GM10266 (cell line): ENCODE measurements around the gene NSMF.
A peak's percentile ranks its signal among the peaks of the same experiment; 100 is the strongest.

Experiments
- DNase-seq: peaks from one replicate; pipeline ENCODE4 v3.0.0; 2012; ENCODE audit errors: extremely low spot score
- TF ChIP-seq, protein P1 (sequence below): IDR thresholded peaks from 2 replicates; pipeline ENCODE4 v1.5.1; 2012; ENCODE audit warnings: mild to moderate bottlenecking, low read depth; ENCODE audit not compliant: control insufficient read depth, insufficient read depth; ENCODE audit errors: missing control alignments

Gene NSMF

DNA sequence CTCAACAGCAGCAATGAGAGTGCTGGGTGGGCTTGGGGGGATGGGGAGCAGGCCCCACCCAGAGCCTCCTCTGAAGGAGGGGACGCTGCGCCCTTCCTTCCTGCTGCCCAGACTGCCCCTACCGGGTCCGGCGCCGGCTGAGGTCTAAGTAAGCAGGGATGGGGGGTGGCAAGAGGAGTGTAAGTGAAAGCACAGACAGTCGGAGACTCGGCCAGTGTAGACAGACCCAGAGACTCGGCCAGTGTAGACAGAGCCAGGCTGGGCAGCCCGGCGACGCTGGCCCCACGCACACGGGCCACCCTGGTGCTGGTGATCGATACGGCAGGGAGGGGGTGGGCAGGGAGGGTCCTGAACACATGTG, 10.6 kb downstream of the NSMF start:
- DNase-seq, result no peak
- TF ChIP-seq, protein P1, sequence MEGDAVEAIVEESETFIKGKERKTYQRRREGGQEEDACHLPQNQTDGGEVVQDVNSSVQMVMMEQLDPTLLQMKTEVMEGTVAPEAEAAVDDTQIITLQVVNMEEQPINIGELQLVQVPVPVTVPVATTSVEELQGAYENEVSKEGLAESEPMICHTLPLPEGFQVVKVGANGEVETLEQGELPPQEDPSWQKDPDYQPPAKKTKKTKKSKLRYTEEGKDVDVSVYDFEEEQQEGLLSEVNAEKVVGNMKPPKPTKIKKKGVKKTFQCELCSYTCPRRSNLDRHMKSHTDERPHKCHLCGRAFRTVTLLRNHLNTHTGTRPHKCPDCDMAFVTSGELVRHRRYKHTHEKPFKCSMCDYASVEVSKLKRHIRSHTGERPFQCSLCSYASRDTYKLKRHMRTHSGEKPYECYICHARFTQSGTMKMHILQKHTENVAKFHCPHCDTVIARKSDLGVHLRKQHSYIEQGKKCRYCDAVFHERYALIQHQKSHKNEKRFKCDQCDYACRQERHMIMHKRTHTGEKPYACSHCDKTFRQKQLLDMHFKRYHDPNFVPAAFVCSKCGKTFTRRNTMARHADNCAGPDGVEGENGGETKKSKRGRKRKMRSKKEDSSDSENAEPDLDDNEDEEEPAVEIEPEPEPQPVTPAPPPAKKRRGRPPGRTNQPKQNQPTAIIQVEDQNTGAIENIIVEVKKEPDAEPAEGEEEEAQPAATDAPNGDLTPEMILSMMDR, result no peak

DNA sequence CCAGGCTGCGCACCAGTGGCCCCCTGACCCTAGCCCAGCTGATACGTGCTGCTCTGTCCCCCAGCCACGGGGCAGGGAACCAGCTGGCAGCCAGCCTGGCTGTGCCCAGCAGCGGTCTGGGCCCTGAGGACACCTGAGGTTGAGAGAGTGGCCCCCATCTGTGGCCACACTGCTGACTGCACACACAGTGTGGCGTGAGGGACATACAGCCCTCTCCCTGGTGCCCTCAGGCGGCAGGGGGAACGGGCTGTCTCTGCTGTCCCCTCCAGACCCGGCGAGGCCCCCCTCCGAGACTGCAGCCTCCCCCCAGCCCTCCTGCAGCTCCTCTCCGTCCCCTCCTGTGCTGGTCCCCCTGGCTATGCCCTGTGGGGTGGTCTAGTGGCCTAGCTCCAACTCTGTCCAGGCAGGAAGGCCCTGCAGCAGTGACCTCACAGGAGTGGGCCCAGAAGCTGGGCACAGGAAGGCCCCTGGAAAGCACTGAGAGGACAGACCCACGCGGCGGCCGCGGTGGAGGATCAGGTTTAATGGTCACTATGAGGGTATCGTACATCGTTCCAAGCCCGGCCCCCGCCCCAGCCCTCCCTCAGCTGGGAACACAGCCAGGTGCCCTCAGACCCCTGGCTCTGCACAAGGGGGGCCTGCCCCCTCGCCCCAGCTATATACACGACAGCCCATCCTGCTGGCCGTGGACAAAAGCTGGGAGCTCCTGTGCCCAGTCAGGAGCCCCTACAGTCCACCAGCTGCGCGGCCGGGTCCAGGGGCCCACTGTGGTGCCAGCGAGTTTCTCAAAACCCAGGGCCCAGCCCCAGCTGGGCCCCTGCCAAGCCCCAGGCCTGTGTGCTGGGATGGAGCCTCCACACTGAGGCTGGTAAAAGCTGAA, 11.2 kb downstream of the NSMF start:
- no peak for DNase-seq
- TF ChIP-seq, protein P1, result no peak

DNA sequence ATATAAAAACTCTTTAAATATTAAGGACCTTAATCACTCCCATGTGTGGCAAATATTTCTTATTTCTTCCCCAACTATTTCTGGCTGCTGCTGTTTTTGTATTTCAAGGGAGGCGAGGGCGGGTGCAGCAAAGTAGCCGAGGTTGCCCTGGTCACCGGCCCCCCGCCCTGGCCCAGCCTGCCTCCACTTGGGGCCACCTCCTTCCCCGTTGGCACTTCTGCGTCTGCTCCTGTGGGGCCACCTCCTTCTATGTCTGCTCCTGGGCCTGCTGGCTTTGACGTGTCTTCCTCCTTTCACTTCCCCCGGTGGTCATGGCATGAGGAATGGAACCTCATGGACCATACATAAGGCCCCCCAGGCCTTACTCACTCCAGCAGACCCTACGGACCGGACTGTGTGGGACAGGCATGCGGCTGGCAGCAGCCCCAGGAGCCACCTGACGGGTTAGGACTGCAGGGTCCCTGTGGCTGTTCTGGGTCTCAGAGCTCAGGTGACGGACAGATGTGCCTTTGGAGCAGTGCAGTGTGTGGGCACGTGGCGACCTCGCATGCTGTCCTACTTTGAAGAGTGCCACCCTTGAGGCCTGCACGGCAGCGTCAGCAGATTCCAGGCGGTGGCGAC, 12.2 kb downstream of the NSMF start:
- no peak for DNase-seq
- TF ChIP-seq, protein P1, result no peak

DNA sequence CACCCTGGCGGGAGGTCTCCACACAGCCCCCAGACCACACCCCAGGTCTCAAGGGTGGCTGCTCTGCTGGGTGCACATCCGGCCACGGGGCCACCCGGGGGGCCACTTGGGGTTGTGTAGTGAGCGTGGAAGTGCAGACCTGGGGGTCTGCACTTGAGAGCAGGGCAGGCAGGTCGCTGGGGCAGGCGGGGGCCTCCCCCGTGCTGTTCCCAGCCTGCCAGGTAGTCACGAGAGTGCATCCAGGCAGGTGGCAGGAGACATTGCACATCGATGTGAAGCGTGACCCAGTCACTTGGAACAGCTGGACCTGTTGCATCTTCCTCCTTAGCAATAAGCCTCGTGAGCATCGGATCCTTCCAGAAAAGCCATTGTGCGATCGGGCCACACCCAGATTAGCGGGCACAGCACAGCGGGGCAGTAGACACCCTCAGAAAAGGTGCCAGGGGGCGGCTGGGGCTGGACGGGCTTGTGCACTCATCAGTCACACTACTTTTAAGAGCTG, 13.2 kb downstream of the NSMF start:
- TF ChIP-seq, protein P1, result no peak
- DNase-seq, result no peak

DNA sequence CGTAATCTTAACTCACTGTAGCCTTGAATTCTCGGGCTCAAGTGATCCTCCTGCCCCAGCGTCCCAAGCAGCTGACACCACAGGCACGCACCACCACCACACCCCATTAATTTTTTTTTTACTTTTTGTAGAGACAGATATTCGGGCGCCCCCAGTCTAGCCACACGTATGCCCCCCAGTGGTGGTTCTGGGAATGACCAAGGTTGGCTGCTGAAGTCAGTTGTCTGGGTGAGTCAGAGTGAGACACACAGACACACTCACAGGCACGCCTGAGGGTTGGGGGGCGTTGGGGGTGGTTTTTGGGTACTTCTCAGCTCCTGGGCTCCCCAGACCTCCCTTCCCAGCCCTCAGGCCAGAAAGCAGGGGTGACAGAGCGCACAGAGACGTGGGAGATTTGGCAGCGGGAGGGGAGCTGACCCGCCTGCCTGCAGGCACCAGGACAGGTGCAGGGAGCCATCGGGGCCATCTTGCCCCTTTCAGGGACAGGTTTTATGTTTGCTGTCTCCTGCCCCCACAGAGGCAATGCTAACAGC, 13.8 kb downstream of the NSMF start:
- DNase-seq, result peak; percentile 90
- TF ChIP-seq, protein P1, result peak; percentile 84

DNA sequence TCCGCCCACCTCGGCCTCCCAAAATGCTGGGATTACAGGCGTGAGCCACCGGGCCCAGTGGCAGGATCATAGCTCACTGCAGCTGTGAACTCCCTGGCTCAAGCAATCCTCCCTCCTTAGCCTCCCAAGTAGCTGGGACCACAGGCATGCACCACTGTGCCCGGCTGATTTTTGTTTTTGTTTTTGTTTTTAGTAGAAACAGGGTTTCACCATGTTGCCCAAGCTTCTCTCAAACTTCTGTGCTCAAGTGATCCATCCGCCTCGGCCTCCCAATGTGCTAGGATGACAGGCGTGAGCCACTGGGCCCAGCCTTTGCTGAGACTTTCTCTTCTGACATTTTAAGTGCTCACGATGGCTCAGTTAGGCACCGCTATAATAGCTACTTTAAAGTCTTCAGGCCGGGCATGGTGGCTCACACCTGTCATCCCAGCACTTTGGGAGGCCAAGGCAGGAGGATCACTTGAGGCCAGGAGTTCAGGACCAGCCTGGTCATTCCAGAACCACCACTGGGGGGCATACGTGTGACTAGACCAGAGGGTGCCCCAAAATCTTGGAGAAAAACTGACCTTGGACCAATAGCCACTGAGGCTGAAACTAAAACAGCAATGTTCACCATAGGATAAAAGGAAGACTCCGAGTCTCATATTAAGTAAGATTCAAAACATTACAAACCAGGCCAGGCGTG, 14.9 kb downstream of the NSMF start:
- TF ChIP-seq, protein P1, result no peak

More for the DNA sequence above, 14.9 kb downstream of the NSMF start:
- DNase-seq, result no peak
